HG02759 (cell line): Measurements from ENCODE around the gene GRIN2B.

Source experiments
- ATAC-seq: cut with Tn5 transposase; IDR thresholded peaks from one replicate; pipeline ENCODE4 v1.9.1; 2021; ENCODE audit warnings: mild to moderate bottlenecking, moderate library complexity; ENCODE audit not compliant: unreplicated experiment

The GRIN2B gene

DNA sequence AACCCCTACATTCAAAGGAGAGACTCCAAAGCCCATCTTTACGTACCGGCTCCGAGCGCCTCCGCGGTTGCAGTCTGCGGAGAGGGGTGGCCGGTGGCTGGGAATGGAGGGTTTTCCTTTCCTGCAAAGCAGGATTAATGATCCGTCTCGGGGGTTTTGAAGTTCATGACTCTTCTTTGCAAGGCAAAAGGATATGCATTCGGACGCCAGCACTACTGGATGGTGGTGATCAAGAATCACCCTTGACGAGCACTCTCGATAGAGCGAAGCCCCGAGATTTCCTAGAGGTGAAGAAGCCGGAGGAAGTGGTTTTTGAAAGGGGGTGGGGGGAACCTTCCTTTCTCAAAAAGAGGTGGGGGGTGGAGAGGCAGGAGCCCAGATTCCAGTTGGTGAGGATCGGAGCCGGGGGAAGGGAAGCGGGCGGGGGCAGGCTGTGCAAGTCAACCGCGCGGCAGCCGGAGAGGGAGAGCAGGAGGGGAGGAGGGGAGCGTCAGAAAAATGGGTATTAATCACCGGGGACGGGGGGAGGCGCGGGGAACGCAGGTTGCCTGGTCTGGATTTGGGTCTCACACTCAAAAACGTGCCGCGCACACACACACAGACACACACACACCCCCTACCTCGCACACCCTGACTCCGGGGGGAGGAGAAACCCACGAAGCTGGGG is at the start of gene GRIN2B:
TSS of gene GRIN2B (minus strand) at position 307 of the 667 bp plus-strand sequence. CDS start 115,394 bp downstream, outside the sequence.
- no peak for ATAC-seq

GRCh38 chr12:14026537-14026936 is 45.1 kb upstream of the GRIN2B start:
- ATAC-seq, result no peak

GRCh38 chr12:14024591-14024990 is 43.2 kb upstream of the GRIN2B start:
- no peak for ATAC-seq

GRCh38 chr12:14018080-14018479 is 36.7 kb upstream of the GRIN2B start:
- ATAC-seq, result no peak

DNA sequence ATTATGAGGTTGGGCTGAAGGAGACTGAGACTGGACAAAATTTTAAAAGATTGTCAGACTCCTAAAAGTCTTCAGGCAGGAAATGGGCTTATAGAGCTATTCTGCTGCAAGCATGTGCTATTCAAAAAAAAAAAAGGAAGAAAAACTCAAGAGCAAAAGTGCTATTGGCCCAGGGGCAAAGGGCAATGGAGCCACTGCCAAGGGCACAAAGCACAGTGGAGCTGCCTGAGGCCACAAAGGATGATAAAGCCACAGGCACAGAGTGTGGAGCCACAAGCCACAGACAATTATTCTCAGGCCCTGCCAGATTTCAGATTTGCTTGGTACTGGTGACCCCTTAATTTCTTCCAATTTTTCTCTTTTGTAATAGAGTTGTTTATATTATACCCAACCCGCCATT is 29.6 kb upstream of the GRIN2B start:
- ATAC-seq, result no peak

DNA sequence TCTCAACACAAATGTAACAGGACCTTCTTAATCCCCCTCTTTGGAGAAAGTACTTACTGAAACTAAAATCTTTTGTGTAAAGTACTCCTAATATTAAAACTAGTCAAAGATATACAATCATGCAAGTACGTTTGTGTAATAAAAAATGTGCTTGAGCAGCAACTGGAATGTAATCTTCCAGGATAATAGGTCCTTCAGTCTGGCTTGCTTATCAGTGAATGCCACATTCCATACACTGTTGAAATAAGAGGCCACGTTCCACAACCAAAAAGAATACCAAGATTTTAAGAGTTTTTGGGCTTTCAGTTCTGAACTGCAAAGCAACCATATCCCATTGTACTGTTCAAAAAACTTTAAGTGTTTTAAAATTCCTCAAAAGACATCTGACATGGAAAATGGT is 26.2 kb upstream of the GRIN2B start:
- no peak for ATAC-seq

GRCh38 chr12:13992585-13992984 is 11.2 kb upstream of the GRIN2B start:
- no peak for ATAC-seq

GRCh38 chr12:13992106-13992505 is 10.7 kb upstream of the GRIN2B start:
- no peak for ATAC-seq

GRCh38 chr12:13986031-13986430 is 4.6 kb upstream of the GRIN2B start:
- no peak for ATAC-seq

- no peak for ATAC-seq
Measured at GRCh38 chr12:13981990-13982389, 588 bp upstream of the GRIN2B start.

GRCh38 chr12:13980538-13981295 is 685 bp downstream of the GRIN2B start:
- no peak for ATAC-seq

GRCh38 chr12:13979772-13980378 is 1.5 kb downstream of the GRIN2B start:
- ATAC-seq, result no peak

- ATAC-seq, result no peak
Measured at GRCh38 chr12:13978876-13979275, 2.5 kb downstream of the GRIN2B start.

GRCh38 chr12:13976880-13977279 is 4.5 kb downstream of the GRIN2B start:
- no peak for ATAC-seq

- ATAC-seq, result no peak
Measured at GRCh38 chr12:13976028-13976584, 5.3 kb downstream of the GRIN2B start.

DNA sequence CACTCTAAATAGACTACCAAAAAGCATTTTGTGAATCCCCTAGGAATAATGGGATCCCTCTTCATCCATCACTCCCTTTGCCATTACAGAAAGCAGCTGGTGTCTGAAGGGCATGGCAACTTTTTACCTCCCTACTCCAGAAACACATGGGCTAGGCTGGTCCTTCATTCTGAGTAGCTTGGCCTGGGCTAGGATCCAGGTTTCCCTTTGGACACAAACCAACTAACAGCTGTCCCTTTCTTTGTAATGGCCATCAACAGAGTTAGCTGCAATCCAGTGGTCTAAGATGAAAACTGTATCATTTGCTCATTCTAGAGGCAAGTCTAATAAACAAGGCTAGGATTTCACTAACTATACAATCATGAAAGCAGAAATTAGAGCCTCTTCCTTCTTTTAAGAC is 7.4 kb downstream of the GRIN2B start:
- ATAC-seq, result no peak

DNA sequence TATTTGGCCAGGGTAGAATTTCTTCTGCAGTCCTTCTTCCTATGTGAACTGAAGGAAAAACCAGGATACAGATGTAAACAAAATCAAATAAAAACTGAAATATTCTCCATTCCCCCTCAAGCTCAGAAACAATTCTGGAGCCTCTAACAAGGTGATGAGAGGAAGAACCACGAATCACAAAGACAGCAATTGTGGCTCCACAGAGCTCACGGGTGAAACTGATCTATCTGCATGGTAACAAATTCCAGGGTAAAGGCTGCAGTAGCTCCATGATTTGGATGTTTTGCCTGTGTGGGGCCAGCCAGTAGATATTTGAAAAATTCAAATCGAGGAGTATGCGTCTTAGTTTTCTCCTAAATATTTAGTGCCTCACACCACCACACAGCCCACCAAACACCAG is 10.6 kb downstream of the GRIN2B start:
- ATAC-seq, result no peak

DNA sequence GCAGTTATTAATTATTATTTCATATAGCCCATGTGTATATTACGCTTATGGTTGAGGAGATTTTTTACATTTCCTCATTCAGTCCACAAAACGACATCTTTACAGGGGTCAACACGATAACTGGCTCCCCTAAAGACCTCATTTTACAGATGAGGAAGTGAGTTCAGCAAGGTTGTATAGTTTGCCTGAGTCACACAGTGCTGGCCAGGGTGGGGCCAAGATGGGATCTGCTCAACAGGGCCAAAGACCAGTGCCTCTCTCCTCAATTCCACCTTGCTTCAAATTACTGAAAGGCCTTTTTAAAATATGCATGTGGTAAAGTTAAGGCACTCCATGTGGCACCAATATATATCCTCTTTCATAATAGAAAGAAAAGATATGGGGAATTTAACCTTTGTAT is 13.1 kb downstream of the GRIN2B start:
- no peak for ATAC-seq

DNA sequence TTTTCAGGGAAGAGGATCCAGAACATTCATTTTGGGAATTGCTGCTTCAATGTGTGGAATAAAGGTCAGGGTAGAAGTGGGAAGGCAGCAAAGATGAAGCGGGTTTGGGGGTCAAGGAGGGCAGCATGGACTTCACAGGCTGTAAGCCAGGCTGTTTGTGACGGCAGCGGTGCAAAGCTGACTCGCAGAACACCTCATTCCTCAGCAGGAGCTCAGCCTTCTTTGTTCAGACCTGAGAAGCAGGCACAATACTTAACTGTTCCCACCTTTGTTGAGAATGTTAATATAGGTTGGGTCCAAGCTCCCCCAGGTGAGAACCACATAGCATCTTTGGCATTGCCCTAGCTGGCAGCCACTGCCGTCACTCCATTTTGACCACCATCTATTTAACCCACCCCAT is 16.7 kb downstream of the GRIN2B start:
- ATAC-seq, result no peak

DNA sequence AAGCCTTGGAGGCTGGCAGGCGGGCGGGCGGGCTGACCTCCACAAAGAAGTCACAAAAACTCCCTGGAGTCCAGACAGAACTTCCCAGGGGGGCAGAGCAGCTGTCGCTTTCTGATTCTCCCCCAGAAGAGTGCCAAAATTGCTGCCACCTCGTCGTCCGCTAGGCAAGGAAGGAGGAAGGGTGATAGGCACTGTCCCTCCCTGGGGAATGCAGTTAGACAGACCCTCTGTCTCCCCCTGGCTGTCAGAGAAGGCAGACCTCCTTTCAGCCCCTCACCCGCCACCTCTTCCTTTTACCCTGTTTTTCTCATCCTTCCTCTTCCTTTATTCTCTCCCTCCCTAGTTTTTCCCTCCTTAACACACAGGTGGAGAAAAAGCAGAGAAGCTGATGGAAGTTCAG is 18.7 kb downstream of the GRIN2B start:
- no peak for ATAC-seq

DNA sequence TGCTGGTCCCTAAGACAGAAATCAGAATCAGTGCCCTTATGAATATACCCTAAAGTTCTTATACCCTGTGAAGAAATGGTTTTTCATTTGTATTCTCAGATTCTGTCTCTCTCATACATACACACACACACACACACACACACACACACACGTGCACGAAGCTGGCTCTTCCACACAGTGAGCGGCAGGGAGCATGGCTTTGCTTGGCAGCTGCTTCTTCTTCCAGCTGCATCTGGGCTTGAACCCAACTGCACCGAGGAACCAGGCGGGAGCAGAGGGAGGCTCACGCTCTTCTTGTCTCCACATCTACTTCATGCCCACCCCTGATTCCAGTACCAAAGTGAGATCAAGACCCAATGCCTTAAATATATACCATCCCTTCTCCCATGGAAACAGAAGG is 19.4 kb downstream of the GRIN2B start:
- no peak for ATAC-seq
